ENCODE results near the gene SLIT2.

Gene SLIT2

DNA sequence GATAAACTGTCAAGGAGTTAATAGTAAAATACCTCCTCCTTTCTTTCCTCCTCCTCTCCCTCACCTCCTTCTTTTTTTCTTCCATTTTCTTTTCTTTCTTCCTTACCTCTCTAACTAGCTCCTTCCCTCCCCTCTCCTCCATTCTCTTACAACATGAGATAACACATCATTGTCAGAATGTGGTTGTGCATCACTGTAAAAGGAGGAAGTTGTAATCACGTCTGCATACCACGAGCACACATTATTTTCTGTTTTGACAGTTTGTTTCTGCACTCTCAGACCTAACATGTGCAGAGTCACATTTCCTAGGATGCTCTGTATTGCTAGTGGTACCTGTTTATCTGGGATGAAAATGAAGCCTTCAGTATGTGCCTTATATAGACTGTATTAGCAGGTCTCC lies 9.1 kb downstream of the SLIT2 start:
- no peak for DNase-seq

DNA sequence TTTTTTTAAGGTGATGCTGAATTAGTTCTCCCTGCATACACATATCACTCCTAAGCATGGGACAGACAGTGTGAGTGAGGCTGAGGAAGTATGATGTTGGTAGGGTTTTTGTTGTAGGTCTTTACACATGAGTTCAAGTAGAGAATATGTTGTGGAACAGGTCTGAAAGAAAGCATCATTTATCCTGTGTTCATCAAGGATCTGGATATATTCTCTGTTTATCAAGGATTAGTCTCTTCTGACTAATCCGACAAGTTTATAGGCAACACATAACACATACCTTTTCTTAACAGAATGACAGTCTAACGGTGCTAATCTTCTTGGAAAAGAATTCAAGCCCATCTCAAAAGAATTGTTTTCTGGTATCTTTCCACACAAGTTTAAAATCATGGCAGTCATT lies 10.5 kb downstream of the SLIT2 start:
- intact Hi-C loops (cut with DNase I), result no loop called here
- no peak for DNase-seq

More for the DNA sequence above, 9.1 kb downstream of the SLIT2 start:
- intact Hi-C loops (cut with DNase I), result no loop called here

DNA sequence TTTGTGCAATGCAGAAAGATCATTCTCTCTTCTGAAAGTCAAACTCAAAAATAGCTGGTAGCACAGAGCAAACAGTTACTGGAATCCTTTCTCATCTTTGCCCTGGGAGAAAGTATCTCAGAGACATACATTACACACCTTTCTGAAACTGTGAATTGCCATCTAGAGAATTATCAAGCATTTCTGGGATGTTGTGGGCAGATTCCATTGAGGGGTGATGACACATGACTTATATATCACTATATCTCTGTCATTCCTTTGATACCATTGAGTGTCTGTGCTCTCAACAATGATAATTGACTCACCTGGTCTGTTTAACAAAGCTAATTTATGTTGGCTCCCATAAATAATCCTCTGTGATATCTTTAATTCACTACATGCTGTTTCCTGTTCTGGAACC lies 13.0 kb downstream of the SLIT2 start:
- DNase-seq, result no peak
- intact Hi-C loops (cut with DNase I), result no loop called here

- intact Hi-C loops (cut with DNase I), result no loop called here
These were observed 14.0 kb downstream of the SLIT2 start for GRCh38 chr4:20265726-20266125.

GRCh38 chr4:20266215-20267082 lies 14.7 kb downstream of the SLIT2 start:
- peak in 2 of 42 donors; percentile 2 to 30 for DNase-seq

More at GRCh38 chr4:20265726-20266125, 14.0 kb downstream of the SLIT2 start:
- no peak for DNase-seq

GRCh38 chr4:20268028-20268427 lies 16.3 kb downstream of the SLIT2 start:
- intact Hi-C loops (cut with DNase I), result no loop called here
- DNase-seq, result no peak

More at GRCh38 chr4:20266215-20267082, 14.7 kb downstream of the SLIT2 start:
- intact Hi-C loops (cut with DNase I), result no loop called here

GRCh38 chr4:20269320-20269719 lies 17.6 kb downstream of the SLIT2 start:
- intact Hi-C loops (cut with DNase I), result no loop called here
- no peak for DNase-seq

- intact Hi-C loops (cut with DNase I), result no loop called here
- DNase-seq, result no peak
These were observed 20.2 kb downstream of the SLIT2 start for GRCh38 chr4:20271950-20272349.

DNA sequence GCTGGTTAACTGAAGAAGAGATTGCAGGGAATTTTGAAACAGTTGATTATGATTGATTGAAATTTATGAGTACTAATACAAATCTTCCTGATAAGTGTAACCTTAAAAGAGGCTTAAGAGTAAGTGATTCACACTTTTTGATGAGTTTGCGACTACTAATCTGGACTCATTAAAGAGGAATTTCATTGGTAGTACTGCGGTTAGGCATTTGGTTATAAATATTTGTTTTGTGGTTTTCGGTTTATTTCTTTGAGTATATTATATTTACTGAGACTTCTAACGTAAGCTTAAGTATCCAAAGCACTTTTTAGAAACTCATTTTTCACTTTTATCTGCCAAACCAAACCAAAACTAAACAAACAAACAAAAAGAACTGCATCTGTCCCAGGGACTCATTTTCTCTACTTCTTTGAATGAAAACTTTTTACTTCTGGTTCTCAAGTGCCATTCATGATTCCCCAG lies 20.7 kb downstream of the SLIT2 start:
- intact Hi-C loops (cut with DNase I), result no loop called here
- no peak for DNase-seq

DNA sequence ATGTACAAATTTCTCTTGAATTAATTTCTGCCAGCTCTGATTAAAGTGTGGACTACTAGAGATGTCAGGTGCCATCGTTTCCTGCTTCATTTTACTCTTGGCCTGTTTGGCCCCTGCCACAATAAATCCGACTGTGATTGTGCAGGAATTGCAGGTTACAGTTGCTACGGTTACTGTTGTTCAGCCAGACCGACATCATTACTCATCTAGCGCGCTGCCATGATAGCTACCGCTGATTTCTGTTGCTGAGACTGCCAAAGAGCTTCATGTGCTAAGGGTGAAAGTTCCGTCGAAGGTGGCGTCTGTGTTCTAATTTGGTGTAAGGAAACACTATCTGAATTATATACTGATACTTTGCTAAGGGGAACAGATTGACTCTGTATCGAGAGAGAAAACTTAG lies 22.1 kb downstream of the SLIT2 start:
- DNase-seq, result no peak
- intact Hi-C loops (cut with DNase I), result no loop called here

- intact Hi-C loops (cut with DNase I), result no loop called here
- no peak for DNase-seq
These were observed 25.1 kb downstream of the SLIT2 start for GRCh38 chr4:20276848-20277247.

- intact Hi-C loops (cut with DNase I), result no loop called here
- no peak for DNase-seq
These were observed 26.5 kb downstream of the SLIT2 start for GRCh38 chr4:20278195-20278594.

DNA sequence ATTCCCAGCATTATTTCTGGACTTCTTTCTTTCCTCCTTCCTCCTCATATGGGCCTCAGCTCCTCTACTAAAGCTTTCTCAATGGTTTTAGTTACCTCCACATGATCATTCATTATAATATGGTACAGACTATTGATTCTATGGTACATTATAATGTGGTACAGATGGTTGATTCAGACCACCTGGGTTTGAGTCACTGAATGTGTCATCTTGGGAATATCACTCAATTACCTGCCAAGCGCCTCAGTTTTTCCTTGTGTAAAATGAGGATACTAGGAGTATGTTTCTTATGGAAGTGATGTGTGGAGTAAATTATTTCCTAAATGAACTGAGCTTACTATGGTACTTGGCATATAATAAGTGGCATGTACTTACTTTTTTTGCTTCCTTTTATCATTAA lies 27.7 kb downstream of the SLIT2 start:
- intact Hi-C loops (cut with DNase I), result no loop called here
- no peak for DNase-seq

DNA sequence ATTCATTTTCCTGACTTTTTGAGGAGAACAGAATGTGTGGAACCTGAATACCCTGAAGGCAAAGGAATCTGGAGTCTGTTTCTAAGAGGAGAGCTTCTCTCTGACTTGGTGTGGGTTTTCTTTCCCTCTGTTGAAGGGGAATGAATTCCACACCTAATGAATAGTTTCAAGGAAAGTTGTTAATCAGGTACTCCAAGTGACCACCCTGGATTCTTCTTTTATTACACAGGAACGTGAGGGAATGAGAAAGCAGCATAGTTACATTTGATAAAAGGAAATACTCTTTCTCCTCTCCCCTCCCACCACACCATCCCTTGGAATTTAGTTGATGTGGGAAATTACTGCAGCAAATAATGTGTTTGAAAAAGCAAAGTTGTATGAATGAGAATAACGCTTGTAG lies 29.7 kb downstream of the SLIT2 start:
- intact Hi-C loops (cut with DNase I), result no loop called here
- no peak for DNase-seq

DNA sequence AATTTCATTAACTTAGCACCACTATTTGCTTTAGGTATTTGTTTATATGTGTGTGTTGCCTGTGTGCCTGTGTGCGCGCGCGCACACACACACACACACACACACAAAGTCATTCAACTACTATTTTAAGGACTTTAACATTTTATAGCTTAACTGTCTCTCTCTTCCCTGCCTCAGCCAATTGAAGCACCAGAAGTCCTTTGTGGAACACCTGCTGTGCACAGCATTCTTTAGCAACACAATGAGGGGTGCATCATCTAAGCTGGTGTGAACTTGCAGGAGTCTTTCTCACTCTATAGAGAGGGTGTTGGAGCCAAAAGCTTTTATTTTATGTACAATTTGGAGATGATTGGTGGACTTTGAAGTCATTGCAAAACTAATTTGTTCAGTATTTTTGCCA lies 31.3 kb downstream of the SLIT2 start:
- intact Hi-C loops (cut with DNase I), result no loop called here
- no peak for DNase-seq

- intact Hi-C loops (cut with DNase I), result no loop called here
- DNase-seq, result no peak
These were observed 33.3 kb downstream of the SLIT2 start for GRCh38 chr4:20284990-20285389.

DNA sequence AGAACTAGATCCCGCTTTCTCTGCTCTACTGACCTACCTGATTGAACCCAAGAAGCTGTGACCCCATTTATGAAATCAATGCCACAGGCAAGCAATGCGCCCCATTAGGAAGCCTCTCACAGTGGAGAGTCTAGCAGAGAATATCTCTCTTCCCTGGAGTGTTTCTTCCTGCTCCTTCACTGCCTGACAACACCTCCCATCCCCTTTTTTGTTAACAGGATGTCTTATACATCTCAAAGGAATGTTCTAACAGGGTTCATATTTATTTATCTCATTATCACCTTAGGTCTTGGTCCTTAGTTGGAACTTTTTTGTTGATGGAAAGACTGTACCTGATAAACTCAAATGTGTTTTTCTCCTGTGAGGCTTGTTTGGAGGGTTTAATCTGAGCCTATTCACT lies 35.5 kb downstream of the SLIT2 start:
- intact Hi-C loops (cut with DNase I), result no loop called here
- no peak for DNase-seq

GRCh38 chr4:20288047-20288650 lies 36.4 kb downstream of the SLIT2 start:
- intact Hi-C loops (cut with DNase I), result no loop called here
- DNase-seq, result no peak

- intact Hi-C loops (cut with DNase I), result no loop called here
- DNase-seq, result no peak
These were observed 37.3 kb downstream of the SLIT2 start for GRCh38 chr4:20288846-20289512.

GRCh38 chr4:20289782-20290181 lies 38.1 kb downstream of the SLIT2 start:
- intact Hi-C loops (cut with DNase I), result no loop called here
- no peak for DNase-seq

Measured in head of caudate nucleus (tissue), 42 donors.